Kidney glomerular epithelial cell (primary cell): Measurements from ENCODE around the gene FLNC.

ENCODE experiments used
- DNase-seq: peaks from one replicate; lab custom pipeline; 2025; lab: John Stamatoyannopoulos, UW

Gene FLNC

DNA sequence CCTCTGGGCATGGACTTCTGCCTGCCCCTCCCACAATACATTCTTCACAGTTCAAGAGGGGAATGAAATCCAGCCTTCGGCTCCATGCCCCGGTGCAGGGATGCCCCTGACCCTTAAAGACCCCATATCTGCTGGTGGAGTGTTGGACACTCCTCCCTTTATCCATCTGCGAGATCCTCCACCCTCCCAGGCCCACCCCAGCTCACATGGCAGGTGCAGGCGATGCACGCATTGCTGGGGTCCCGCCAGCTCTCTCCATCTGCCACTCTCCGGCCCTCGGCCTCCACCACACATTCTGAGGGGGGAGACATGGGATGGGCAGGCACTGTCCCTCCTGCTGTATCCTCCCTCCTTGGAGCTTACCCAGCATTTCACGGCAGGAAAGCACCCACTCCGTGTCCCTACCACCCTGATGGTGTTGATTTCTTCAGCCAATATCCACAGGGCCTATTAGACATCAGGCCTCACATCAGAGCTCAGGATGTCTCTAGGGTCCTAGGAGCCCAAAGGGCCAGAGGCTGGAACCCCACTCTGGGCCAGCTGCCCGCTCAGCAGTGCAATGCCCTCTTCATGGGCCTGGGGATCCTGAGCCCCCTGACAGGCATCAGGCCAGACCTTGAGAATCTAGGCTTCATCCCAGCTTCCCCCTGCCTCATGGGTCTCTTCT is 50.7 kb downstream of the FLNC start:
- DNase-seq, result no peak

DNA sequence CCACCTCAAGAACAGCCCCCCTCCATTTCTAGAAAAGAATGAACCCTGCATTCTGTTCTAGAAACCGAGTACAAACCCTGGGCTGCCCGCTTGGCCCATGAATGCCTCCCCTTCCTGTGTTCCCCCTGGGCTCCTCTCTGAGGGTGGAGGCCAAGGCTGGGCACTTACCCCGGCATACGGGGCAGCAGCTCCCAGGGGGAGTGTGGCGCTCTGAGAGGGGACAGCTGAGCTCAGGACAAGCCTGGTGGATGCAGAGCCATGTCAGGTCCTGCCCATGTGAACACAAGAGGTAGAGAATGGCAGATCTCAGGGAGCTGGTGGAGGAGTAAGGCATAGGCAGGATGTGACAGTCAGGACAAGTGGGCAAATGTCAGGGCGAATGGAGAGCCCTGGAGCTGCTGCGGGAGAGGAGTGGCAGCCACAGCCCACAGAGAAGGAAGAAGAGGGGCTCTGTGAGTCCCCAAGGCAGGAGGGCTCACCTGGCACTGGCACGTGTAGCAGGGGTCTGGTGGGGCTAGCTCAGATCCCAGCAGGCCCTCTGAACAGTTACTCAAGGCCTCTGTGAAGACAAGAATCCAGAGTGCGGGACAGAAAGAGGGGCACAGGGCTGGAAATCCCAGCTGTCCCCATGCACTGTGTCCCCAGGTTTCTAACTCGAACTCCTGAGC is 51.4 kb downstream of the FLNC start:
- no peak for DNase-seq

DNA sequence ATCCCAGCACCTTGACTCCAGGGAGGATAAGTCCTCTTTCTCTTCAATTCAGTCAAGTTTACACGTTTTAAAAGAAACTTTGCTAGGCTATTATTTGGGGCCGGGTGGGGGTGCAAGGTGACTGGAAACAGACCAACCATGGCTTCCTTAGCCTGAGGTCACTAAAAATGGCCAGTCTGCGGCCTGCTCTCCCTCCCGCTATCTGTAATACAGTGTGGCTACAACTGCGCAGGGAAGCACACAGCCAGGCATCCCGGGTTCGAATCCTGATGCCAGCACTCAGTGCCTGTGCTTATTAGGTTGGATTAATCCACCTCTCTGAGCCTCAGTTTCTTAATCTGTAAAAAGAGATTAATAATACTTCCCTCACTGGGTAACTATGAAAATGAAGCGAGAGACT is 51.9 kb downstream of the FLNC start:
- no peak for DNase-seq

DNA sequence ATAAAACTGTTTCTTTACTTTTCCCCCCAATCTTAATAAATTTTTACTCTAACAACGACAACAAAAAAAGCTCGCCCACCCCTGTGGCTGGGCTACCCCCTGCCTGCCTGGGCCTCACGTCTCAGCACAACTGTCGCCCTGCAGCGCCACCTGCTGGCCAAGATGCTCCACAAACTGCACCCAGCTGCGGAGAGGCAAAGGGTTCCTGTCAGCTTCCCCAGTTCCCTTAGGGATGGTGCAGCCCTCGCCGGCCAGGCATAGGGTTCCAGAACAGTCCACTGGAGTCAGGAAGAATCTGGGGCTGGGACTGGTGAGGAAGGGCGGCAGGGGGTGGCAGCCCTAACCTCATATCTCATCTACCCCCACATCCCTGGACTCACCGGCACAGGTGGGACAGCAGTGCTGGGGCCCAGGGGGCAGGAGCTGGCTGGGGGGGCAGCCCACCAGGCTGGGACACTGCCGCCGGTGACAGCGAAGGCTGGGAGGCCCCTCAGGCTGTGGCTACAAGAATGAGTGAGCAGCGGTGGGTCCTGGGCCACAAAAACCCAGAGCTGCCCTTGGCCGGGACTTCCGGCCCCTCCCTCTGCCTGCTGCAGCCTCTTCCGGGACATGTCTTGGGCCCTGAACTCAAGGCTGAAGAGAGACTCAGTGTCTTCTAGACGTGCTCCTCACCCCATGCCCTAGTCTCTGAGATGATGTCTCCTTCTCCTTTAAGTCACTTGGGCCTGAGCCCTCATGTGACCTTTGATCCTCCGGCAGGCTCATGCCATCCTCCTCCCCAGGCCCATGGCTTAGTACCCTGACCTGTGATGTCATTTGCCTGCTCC is 53.6 kb downstream of the FLNC start:
- peak; percentile 59 for DNase-seq

DNA sequence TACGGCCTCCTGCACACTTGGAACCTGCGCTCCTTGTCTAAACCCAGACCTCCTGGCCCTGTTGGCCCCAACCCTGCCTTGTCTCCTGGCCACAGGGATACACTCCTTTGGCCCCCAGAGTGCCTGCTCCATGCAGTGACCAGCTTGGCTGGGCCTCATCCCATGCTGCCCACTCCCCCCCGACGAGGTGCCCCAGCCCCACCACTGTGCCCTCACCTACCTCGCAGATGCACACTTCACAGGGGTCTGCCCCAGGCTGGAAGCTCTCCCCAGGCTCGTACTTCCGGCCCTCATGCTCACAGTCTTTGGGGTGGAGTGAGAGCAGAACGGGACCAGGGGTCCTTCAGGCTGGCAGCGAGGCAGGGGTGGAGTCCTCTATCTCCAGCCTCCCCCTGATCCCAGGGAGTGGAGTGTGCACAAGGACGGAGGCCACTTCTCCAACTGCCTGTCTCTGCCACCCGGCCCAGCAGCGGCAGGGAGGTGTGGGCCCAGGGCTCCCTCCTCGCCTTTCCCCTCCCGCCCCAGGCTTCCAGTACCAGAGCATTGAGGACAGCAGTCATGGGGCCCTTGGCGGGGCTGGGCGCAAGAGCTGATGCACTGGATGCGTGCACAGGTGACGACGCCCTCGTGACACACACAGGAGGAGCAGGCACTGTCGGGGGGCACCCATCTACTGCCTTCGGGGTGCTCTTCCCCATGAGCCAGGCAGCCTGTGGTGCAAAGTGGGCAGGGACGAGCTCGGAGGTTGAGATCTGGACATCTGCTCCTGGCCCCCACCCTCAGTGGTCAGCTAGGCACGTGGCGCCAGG is 54.6 kb downstream of the FLNC start:
- no peak for DNase-seq

DNA sequence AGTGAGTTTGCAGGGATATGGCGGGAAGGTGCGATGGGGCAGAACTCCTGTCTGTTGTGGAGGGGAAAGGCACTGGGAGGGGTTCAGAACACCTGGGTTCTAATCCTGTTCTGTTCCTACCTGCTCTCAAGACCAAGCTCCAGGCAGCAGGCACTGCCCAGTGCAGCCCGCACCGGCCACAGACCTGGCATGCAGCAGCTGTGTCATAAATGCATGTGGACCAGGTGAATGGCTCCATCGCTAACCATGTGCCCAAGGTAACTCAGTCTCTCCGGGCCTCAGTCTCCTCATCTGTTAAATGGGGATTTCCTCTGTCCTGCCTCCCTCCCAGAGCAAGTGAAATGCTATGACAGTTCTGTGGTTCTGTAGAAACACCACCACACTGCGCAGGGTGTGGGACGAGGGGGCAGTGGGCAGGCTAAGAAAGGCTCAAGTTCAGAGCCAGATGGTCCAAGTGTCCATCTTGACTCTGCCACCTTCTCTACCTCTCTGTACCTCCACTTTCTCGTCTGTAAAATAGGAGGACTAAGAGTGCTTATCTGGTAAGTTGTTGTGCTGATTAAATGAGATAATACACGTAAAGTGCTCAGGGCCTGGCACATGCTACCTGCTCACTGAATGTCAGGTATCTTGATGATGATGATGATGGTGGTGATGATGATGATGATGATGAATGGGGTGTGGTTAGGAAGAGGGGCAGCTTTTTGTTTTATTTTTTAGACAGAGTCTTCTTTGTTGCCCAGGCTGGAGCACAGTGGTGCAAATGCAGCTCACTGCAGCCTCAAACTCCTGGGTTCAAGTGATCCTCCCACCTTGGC is 55.4 kb downstream of the FLNC start:
- no peak for DNase-seq

DNA sequence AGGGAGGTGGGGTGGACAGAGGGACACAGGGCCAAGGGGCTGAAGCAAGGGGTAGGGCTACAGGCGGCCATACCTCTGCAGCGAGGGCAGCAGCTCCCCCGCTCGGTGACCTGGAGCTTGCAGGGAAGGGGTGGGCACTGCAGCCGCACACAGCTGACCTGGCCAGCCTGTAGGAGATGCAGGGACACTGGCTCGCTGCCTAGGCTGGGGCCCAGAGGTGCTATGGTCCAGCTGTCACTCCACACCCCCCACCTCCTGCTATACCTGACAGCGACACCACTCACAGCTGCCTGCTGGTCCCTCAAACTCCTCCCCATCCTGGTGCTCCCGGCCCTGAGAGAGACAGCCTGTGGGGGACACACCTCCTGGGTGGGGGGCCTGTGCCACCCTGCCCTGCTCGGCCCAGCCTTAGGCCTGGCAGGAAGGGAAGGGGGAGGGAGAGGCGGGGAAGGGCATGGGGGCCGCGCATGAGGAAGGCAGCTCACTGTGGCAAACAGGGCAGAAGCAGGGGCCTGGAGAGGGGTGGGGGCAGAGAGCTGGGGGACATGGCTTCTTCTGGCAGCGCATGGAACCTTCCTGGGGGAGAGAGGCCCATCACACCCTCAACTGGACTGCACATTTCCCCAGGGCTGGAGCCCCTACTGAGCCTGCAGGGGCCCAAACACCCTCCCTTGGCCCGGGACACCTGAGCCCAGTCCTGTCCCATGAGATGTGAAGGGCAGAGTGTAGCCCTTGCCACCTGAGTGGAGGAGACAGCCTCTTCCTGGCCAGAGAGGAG is 56.4 kb downstream of the FLNC start:
- DNase-seq, result no peak

DNA sequence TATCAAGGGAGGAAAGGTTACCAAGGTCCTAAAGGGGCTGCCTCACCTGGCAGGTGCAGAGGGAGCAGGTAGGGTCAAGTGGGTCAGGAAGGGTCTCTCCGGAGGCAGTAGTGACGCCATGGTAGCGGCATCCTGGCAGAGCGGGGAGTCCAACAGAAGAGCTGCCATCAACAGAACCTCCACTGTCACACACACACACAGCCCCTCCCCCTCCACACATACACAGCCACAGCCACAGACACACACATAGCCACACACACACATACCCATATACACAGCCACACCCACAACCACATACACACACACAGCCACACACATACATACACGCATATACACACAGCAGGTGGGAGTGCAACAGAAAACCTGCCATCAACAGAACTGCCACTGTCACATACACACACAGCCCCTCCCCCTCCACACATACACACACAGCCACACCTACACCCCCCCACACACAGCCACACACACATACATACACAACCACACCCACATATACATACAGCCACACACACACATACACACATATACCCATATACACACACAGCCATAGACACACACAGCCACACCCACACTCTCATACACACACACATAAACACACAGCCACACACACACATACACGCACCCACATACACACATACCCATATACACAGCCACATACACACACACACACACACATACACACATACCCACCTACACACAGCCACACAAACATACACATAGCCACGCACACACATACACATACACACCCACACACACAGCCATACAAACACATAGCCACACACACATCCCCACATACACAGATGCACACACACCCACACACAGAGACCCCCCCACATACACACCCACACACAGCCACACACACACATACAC is 57.2 kb downstream of the FLNC start:
- no peak for DNase-seq

DNA sequence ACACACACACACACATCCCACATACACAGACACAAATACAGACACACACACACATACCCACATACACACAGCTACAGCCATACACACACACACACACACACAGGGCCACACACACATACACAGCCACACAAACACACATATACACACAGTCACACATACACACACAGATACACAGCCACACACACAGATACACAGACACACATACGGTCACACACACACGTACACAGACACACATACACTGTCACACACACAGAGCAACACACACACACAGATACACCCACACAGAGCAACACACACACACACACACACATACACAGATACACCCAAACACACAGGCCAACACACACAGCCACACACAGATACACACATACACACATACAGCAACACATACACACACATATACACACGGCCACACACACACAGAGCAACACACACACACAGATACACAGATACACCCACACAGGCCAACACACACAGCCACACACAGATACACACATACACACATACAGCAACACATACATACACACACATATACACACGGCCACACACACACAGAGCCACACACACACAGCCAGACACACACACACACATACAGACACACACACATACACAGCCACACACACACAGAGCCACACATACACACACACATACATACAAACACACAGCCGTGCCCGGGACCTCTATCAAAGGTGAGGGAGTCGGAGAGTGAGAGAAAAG is 58.0 kb downstream of the FLNC start:
- DNase-seq, result no peak

DNA sequence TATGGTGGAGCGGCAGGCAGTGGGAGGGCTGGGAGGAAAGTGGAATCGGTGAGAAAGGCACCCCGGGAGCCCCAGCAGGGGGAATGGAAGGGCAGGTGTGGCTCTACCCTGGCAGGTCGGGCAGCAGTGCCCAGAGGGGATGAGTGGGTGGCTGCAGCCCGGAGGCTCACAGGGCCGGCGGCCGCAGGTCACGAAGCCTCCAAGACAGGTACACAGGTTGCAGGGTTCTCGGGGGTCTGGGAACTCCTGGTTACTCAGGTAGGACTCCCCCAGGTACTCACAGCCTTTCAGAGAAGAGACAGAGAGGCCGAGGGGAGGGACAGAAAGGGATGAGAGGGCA is 58.5 kb downstream of the FLNC start:
- DNase-seq, result no peak

DNA sequence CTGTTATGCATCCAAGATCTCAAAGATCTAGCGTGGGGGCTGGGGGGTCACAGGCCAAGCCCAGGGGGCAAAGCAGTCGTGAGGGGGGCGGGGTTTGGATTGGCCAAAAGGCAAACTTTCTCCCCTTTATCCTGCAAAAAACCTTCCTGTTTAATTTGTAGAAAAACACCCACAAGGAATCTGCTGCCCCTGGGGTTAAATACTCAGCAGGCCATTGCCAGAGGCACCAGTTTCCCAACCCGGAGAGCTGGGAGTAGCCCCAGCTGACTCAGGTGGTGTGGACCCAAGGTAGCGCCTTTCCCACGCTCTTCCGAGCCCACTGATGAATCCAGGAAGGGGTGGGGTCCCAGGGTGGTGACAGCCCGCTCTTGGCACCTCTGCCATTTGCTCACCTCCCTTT is 58.9 kb downstream of the FLNC start:
- DNase-seq, result no peak

DNA sequence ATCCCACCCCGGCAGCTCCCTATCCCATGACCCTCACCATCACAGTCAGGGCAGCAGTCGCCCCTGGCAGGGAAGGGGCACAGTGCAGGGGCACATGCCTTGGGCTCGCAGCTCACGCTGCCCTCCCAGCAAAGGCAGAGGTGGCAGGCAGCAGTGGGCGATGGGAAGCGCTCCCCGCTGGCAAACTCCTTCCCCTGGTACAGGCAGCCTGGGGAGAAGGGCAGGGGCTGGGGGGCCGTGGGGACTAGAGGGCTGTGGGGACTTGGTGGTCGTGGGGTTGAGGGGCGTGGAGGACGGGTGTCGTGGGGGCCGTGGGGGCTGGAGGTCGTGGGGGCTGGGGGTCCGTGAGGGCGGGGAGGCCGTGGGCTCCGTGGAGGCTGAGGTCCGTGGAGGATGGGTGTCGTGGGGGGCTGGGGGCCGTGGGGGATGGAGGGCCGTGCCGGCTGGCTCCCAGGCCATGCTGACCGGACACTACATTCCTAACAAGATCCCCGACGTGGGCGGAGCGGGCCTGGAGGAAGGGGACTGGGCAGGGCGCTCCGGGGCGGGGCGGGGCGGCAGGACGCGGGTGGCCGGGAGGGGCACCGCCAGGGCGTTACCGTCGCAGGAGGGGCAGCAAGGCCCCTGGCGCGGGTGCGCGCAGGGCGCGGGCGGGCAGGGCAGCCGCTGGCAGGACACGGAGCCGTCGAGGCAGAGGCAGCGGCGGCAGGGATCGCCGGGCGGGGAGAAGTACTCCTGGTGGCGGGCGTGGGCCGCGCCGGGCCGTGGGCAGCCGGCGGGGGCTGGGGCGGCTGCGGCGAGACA is 60.3 kb downstream of the FLNC start:
- no peak for DNase-seq

DNA sequence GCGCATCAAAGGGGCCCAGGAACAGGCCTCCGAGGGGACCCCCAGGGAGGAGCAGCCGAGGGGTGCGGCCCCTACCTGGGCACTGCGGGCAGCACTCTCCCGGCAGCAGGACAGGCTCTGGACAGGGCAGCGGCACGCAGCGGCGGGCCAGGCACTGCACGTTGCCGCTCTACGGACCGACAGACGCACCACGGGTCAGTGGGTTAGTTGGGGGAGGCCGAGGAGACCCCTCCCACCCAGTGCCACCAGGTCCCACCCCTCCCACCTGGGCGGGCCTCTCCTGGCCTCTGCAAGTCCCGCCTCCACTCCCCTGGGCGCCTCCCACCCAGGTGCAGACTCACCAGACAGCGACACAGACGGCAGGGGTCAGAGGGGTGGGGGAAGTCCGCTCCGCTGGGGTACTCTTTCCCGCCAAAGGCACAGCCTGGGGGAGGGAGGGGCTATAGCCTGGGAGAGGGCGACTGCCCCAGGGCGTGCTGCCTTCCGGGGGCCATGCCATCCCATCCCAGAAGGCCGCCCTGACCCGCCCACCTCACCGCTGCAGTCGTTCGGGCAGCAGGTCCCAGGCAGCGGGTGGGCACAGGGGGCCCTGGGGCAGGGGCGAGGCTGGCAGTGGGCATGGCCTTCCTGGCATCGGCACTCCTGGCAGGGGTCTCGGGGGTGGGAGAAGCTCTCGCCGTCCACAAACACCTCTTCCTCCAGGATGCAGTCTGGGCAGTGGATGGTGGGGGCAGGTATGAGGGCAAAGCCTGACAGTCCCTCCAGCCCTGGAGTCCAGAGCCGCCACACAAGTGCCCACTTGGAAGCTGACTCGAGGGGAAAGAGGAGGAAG is 61.1 kb downstream of the FLNC start:
- DNase-seq, result no peak

DNA sequence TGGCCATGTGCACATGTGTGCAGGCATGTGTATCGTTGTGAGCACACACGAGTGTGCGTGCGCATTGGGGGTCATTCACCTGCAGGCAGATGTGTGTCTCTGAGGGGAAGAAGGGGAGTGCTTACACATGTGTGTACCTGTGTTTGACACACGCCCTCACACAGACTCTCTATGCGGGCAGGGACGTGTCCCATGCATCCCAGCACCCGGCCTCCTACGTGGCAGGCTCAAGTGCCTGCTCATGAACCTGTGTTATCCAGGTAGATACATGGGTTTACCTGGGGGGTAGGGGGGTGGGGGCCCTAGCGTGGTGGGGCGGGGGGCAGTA is 61.7 kb downstream of the FLNC start:
- DNase-seq, result no peak

DNA sequence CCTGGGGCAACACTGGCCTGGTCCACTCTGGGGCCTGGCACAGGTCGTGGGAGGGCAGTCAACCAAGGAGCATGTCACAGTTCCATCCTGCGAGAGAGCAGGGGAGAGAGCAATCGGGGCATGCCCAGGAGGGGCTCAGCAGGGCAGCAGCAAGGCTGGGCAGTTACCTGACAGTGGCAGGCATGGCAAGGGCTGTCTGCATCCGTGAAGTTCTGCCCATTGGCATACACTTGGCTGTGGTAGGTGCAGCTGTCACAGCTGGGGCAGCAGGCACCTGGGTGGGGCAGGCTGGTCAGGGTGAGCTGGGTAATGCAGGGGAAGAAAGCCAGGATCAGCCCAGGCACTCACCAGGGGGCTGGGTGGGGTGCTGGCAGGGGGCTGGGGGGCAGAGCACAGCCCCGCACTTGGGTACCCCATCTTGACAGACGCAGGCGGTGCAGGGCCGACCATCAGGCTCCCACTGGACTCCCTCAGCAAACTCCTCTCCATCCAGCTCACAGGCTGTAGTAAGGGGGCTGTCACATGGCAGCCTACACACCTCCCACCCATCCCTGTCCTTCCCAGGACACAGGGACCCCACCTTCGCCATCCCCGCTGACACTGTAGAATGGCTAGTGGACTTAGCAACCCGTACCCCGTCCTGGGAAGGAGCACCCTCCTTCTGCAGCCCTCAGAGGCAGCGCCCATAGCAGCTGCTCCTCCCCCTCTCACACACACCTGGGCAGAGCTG is 62.5 kb downstream of the FLNC start:
- DNase-seq, result no peak

DNA sequence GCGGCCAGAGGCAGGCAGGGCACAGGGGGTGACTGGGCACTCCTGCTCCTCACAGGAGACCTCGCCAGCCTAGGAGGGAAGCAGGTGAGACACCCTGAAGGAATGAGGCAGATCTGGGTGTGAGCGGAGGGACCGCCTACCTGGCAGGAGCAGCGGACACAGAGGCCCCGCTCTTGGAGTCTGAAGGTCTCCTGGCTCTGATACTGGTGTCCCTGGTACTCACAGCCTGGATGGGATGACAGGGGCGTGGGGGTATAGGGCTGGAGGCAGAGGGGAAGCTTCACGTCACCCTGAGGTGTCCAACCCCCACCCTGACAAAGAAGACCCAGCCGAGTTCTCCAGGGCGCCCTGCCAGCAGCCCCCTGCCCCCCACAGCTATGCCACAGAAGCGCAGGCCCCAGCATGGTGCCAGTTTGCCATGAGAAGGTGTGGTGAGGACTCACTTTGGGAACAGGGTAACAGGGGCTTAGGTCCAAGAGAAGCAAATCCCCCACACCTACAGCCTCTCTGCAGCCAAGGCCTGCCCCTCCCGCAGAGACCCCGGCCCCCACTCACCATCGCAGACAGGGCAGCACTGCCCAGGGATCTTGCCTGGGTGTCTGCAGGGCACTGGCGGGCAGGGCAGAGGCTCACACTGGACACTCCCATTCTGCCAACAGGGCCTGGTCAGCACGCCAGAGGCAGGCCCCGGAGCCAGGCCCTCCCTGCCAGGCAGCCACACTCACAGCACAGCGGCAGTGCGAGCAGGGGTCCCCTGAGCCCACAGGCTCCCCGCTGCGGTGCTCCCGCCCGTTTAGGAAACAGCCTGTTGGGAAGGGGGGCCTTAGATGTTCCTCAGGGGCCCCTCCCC is 63.3 kb downstream of the FLNC start:
- no peak for DNase-seq
